Keratinocyte (primary cell): Measurements from ENCODE around the gene CEP131. TPM values are rescaled to one million over a fixed set of nuclear protein-coding genes. Genes with fewer than 3 reads are reported as not detected.
A peak's percentile ranks its signal among the peaks of the same experiment; 100 is the strongest.

Source experiments
- DNase-seq: peaks from one replicate; pipeline ENCODE4 v3.0.0-alpha.2; 2011; ENCODE audit warnings: low read depth, missing footprints, low spot score
- FAIRE-seq: peaks from 2 replicates; lab custom pipeline; 2011; peaks lifted over from hg19 to GRCh38; lab: Jason Lieb, UNC
- H2AFZ ChIP-seq: 2 replicates; pipeline ENCODE4 v1.6.0; 2012; ENCODE audit warnings: low read length, control low read depth, inconsistent platforms; ENCODE audit not compliant: control insufficient read depth
- H3K27ac ChIP-seq: 2 replicates; pipeline ENCODE4 v1.5.1; 2011; ENCODE audit warnings: low read length; ENCODE audit not compliant: control insufficient read depth, insufficient read depth
- H3K27me3 ChIP-seq: 3 replicates; pipeline ENCODE4 v1.6.0; 2011; ENCODE audit warnings: low read length; ENCODE audit not compliant: control insufficient read depth, insufficient read depth; ENCODE audit errors: extremely low read depth
- H3K36me3 ChIP-seq, 2 experiments: 2 replicates in 1 of 2; 3 replicates in 1 of 2; pipeline ENCODE4 v1.5.1; 2011; ENCODE audit warnings: low read length in 2 of 2, mild to moderate bottlenecking in 1 of 2; ENCODE audit not compliant: control insufficient read depth in 2 of 2, insufficient read depth in 2 of 2; ENCODE audit errors: extremely low read depth in 1 of 2
- H3K4me1 ChIP-seq: 3 replicates; pipeline ENCODE4 v1.5.1; 2011; ENCODE audit warnings: low read length; ENCODE audit not compliant: control insufficient read depth, insufficient read depth; ENCODE audit errors: extremely low read depth
- H3K4me2 ChIP-seq: 3 replicates; pipeline ENCODE4 v1.6.0; 2011; ENCODE audit warnings: low read depth, low read length; ENCODE audit not compliant: control insufficient read depth, insufficient read depth; ENCODE audit errors: extremely low read depth
- H3K4me3 ChIP-seq, 3 experiments: fragments of 200-600 bp in 1 of 3; sonication (generic) in 1 of 3; 2 replicates in 2 of 3; 3 replicates in 1 of 3; pipeline ENCODE4 v1.5.1; 2011 to 2016; ENCODE audit warnings: low read length in 3 of 3, mild to moderate bottlenecking in 3 of 3, control low read depth in 2 of 3, inconsistent platforms in 1 of 3, low read depth in 1 of 3, mixed read lengths in 1 of 3, mixed run types in 1 of 3, moderate library complexity in 1 of 3; ENCODE audit not compliant: control insufficient read depth in 2 of 3, insufficient read depth in 2 of 3; ENCODE audit errors: extremely low read depth in 1 of 3
- H3K79me2 ChIP-seq: 2 replicates; pipeline ENCODE4 v1.6.0; 2012; ENCODE audit warnings: low read length; ENCODE audit not compliant: control insufficient read depth, insufficient read depth
- H3K9ac ChIP-seq: 3 replicates; pipeline ENCODE4 v1.6.0; 2011; ENCODE audit warnings: low read length; ENCODE audit not compliant: control insufficient read depth, insufficient read depth; ENCODE audit errors: extremely low read depth
- H3K9me1 ChIP-seq: 3 replicates; pipeline ENCODE4 v1.6.0; 2011; ENCODE audit warnings: low read length; ENCODE audit not compliant: control insufficient read depth, insufficient read depth; ENCODE audit errors: extremely low read depth
- H3K9me3 ChIP-seq: 2 replicates; pipeline ENCODE4 v1.5.1; 2012; ENCODE audit warnings: low read depth, low read length; ENCODE audit not compliant: control insufficient read depth
- H4K20me1 ChIP-seq: 3 replicates; pipeline ENCODE4 v1.6.0; 2011; ENCODE audit warnings: low read length; ENCODE audit not compliant: control insufficient read depth, insufficient read depth; ENCODE audit errors: extremely low read depth
- CTCF ChIP-seq, 3 experiments: IDR thresholded peaks in 1 of 3; conservative IDR thresholded peaks in 1 of 3; optimal IDR thresholded peaks in 1 of 3; 2 replicates in 2 of 3; 3 replicates in 1 of 3; pipeline versions ENCODE3 to v1.5.1; 2011; ENCODE audit warnings: low read length in 3 of 3, mild to moderate bottlenecking in 3 of 3, moderate library complexity in 2 of 3, control low read depth in 1 of 3, inconsistent platforms in 1 of 3; ENCODE audit not compliant: insufficient read depth in 2 of 3; ENCODE audit errors: extremely low read depth in 1 of 3
- EZH2 ChIP-seq: IDR thresholded peaks from one replicate; pipeline ENCODE4 v1.6.1; 2012; ENCODE audit warnings: inconsistent platforms, mild to moderate bottlenecking, low read length, moderate library complexity
- dilution Hi-C: fragments of 300-500 bp; cut with MboI; formaldehyde crosslinking; loops from one replicate; pipeline ENCODE4 v1.7.0; 2020; ENCODE audit warnings: low sequenced_read_pairs; ENCODE audit not compliant: extremely low pct_ligation_motif_present
- polyA plus RNA-seq, 5 experiments: library from polyadenylated mRNA; depleted of rRNA in 3 of 5; stranded (reverse) in 3 of 5; stranded (forward) in 1 of 5; unstranded in 1 of 5; fragments of >200 nt; gene quantifications; 1 replicate in 1 of 5; 2 replicates in 3 of 5; 3 replicates in 1 of 5; pipeline versions ENCODE4 v1.2.1 to v1.2.3, GENCODE V29; 2011 to 2012; ENCODE audit warnings: missing spikeins in 2 of 5, low read depth in 1 of 5, low replicate concordance in 1 of 5

The CEP131 gene
- polyA plus RNA-seq, 1 donor (not counting 4 experiments of a cell fraction or from before 2014, with no cell fraction given): 2.6 TPM

- Histone ChIP-seq H3K36me3 (peaks cover 0 to 3% of the 10 kb centered on the region in 2 experiments), H3K27ac (no peak overlapping the region), H3K27me3 (no peaks in the 10 kb centered on the region), H2AFZ (no peak overlapping the region), H3K4me2 (peak overlapping the region; percentile 35), H3K9me3 (no peaks in the 10 kb centered on the region), H4K20me1 (no peaks in the 10 kb centered on the region), H3K9me1 (no peaks in the 10 kb centered on the region), H3K79me2 (no peaks in the 10 kb centered on the region), H3K9ac (no peak overlapping the region), H3K4me3 (no peak overlapping the region), H3K4me1 (peaks cover 17% of the 10 kb centered on the region)
- DNase-seq: no peak
- dilution Hi-C loops: no loop called here
- TF ChIP-seq CTCF (optimal IDR thresholded peaks at IDR 0.05 in 1 of 3, IDR thresholded peaks at IDR 0.05 in 1 of 3, conservative IDR thresholded peaks at IDR 0.05 in 1 of 3; ENCODE audit: extremely low read depth in 1 of 3, insufficient read depth in 2 of 3, low read length in 3 of 3): no peak
- TF ChIP-seq EZH2: no peak
- FAIRE-seq: no peak
These were observed 981 bp upstream of the CEP131 start for GRCh38 chr17:81223762-81224130.

- no peaks in the 10 kb centered on the region for H3K36me3 ChIP-seq
- no peaks in the 10 kb centered on the region for H3K9me1 ChIP-seq
- no peaks in the 10 kb centered on the region for H3K79me2 ChIP-seq
- H3K4me3 ChIP-seq: peak overlapping the region; percentile 51 to 79 (median 67)
- H3K4me1 ChIP-seq: peaks cover 17% of the 10 kb centered on the region
- H2AFZ ChIP-seq: peak overlapping the region; percentile 71
- no peak for TF ChIP-seq EZH2
- TF ChIP-seq CTCF (optimal IDR thresholded peaks at IDR 0.05 in 1 of 3, IDR thresholded peaks at IDR 0.05 in 1 of 3, conservative IDR thresholded peaks at IDR 0.05 in 1 of 3; ENCODE audit: extremely low read depth in 1 of 3, insufficient read depth in 2 of 3, low read length in 3 of 3): no peak
- DNase-seq (no peak), FAIRE-seq (no peak)
- dilution Hi-C loops: no loop called here
- peak overlapping the region; percentile 87 for H3K4me2 ChIP-seq
- no peaks in the 10 kb centered on the region for H4K20me1 ChIP-seq
- H3K27ac ChIP-seq: no peak overlapping the region
- no peaks in the 10 kb centered on the region for H3K27me3 ChIP-seq
- H3K9me3 ChIP-seq: no peaks in the 10 kb centered on the region
- H3K9ac ChIP-seq: peak overlapping the region; percentile 56
These were observed 202 bp downstream of the CEP131 start for GRCh38 chr17:81222620-81222905.
